Measurements from ENCODE around the gene FN1.

FN1 gene

DNA sequence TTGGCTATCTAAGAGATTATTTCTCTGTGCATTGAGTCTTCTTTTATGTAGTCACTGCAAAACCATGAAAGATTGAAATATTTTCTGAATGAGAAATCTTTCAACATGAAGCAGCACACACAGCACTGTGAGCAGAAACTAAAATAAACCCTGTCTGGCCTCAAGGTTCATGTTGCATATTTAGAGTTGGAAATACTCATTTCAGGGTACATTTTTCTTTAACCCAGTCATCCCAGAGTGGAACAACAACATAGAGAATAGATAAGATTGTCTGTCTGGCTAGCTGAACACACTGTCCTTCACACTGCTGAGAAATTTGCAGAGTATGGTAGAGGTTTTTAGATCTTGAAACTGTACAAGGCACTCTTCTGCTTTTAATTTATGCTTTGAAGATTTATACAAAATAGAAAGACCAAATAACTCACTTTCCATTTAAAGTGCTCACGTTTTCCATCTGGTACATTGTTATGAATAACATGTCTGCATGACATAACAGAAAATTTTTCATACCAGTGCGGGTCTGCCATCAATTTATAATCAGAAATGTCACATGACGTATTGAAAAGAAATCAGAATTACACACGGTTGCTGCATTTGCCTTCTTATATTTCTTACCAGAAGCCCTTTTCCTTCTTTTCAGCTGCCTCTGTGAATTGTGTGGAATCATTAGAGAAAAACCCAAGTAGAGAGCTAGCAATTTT lies 25.0 kb upstream of the FN1 start:
- H3K36me3 ChIP-seq (ENCODE audit: insufficient read depth, low read length) = no peaks in the 10 kb centered on the region
- WGBS = 91% methylated on average over 4 of the region's 4 CpGs

DNA sequence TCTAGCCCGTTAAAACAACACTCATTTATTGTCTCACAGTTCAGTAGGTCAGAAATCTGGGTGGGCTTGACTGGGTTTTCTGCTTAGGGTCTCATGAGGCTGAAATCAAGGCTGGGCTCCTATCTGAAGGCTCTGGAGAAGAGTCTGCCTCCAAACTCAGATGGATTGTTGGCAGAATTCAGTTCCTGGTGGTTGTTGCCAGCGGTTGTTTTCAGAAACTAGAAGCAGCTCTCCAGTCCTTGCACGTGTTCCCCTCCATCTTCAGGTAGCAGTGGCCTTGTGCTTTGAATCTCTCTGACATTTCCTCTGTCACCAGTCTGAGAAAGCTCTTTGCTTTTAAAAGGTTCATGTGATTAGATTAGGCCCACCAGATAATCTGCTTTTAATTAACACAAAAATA lies 20.1 kb upstream of the FN1 start:
- Histone ChIP-seq H3K9ac (ENCODE audit: low read depth, low read length) (no peak overlapping the region), H3K4me3 (ENCODE audit: low read length) (no peak overlapping the region), H3K4me1 (ENCODE audit: insufficient read depth, low read length) (peaks cover 6% of the 10 kb centered on the region; the same call in 1 of the 2 replicates), H3K36me3 (ENCODE audit: insufficient read depth, low read length) (no peaks in the 10 kb centered on the region), H3K27me3 (ENCODE audit: insufficient read depth, low read length) (no peaks in the 10 kb centered on the region), H3K9me3 (ENCODE audit: insufficient read depth, low read depth, low read length) (no peaks in the 10 kb centered on the region), H3K27ac (ENCODE audit: low read depth, low read length) (no peak overlapping the region)
- WGBS = 98% methylated on average over 3 of the region's 3 CpGs

More for the DNA sequence above, 25.0 kb upstream of the FN1 start:
- no peaks in the 10 kb centered on the region for H3K9me3 ChIP-seq (ENCODE audit: insufficient read depth, low read depth, low read length)
- no peak overlapping the region for H3K9ac ChIP-seq (ENCODE audit: low read depth, low read length)
- no peak overlapping the region for H3K27ac ChIP-seq (ENCODE audit: low read depth, low read length)
- no peaks in the 10 kb centered on the region for H3K4me1 ChIP-seq (ENCODE audit: insufficient read depth, low read length)
- no peaks in the 10 kb centered on the region for H3K27me3 ChIP-seq (ENCODE audit: insufficient read depth, low read length)
- no peak overlapping the region for H3K4me3 ChIP-seq (ENCODE audit: low read length)

DNA sequence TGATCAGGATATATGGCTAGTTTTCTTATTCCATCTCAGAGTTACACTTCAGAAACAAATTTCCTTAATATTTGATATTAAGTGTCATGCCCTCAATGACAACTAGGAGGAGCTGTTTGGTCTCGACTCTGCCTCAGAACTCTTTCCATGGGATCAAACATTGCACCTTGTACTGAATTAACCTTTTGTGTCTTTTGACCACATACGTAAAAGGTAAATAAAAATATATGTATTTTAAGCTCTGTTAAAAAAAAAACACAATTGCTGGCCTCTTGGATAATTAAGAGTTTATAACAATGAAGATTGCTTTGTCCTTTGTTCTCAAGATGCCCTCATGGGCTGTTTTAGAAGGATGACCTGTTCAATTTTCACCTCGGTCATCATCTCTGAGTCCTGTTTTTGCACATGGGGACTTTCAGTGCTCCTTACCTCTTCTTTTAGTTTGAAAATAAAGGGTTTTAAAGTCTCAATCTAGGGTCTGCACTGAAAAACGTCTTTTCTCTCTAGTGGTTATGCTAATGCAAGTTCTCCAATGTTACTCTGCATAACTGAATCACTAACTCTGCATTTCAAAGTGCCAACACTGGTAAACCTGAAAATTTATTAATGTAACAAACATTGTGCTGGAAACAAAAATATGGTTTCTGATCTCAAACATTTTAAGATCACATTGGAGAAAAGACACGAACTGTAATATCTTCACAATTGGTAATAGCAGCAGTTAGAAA lies 18.8 kb upstream of the FN1 start:
- Histone ChIP-seq H3K27me3 (ENCODE audit: insufficient read depth, low read length) (no peaks in the 10 kb centered on the region), H3K4me1 (ENCODE audit: insufficient read depth, low read length) (peaks cover 6% of the 10 kb centered on the region; the same call in 1 of the 2 replicates), H3K9me3 (ENCODE audit: insufficient read depth, low read depth, low read length) (no peaks in the 10 kb centered on the region), H3K27ac (ENCODE audit: low read depth, low read length) (no peak overlapping the region), H3K9ac (ENCODE audit: low read depth, low read length) (no peak overlapping the region), H3K4me3 (ENCODE audit: low read length) (no peak overlapping the region), H3K36me3 (ENCODE audit: insufficient read depth, low read length) (no peaks in the 10 kb centered on the region)
- WGBS = 47% methylated on average over 4 of the region's 5 CpGs

DNA sequence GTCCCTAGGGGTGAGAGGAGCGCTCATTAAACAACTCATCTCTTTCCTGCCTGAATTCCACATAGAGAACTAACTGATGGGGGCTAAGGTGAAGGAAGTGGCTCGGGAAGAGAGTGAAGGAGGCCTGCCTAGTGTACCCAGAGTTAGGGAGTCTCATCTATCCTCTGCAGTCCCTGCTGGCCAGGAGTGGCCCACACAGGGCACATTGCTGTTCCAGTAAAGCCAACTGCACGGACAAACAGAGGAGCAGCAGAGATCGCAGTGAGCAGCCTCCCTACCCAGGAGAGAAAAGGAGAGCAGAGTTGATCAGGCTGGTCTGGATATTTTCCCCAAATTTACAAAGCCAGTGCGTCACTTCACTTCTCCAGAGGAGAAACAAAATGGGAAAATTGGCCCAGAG lies 16.9 kb upstream of the FN1 start:
- Histone ChIP-seq H3K9me3 (ENCODE audit: insufficient read depth, low read depth, low read length) (no peaks in the 10 kb centered on the region), H3K27ac (ENCODE audit: low read depth, low read length) (no peak overlapping the region), H3K9ac (ENCODE audit: low read depth, low read length) (no peak overlapping the region), H3K4me1 (ENCODE audit: insufficient read depth, low read length) (peaks cover 6% of the 10 kb centered on the region; the same call in 1 of the 2 replicates), H3K27me3 (ENCODE audit: insufficient read depth, low read length) (no peaks in the 10 kb centered on the region), H3K4me3 (ENCODE audit: low read length) (no peak overlapping the region), H3K36me3 (ENCODE audit: insufficient read depth, low read length) (no peaks in the 10 kb centered on the region)
- WGBS = 82% methylated on average over 4 of the region's 5 CpGs

DNA sequence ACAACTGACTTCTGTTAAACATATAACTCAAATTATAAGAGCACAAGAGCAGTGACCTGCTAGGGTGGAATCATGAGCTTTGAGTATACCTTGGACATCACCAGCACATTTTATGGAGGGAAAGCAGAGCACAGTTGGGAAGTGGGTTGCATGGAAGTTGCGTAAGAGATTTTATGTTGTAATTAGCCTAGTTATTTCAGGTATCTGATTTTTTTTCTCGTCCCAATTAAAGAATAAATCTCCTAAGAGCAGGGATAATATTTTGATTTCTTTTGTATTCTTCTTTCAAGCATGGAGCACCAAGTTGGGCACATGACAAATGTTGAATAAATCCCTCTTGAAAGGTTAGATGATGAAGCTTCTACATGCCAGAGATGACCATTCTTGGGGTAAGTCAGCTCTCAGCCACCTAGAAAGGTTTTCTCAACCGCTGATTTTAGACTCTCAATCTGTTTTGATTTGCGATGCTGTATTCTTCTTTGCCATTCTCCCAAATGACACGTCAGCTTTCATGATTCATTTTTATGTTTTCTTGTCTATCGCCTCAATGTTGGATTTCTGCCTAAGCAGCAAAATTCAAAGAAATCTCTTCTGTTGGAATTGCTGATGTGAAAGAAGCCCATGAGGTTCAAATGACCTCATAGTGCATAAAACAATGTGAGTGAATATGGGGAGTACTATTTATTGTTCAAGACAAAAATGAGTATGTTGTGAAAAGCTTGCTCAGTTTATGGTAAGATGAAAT lies 15.3 kb upstream of the FN1 start:
- Histone ChIP-seq H3K27me3 (ENCODE audit: insufficient read depth, low read length) (no peaks in the 10 kb centered on the region), H3K9ac (ENCODE audit: low read depth, low read length) (no peak overlapping the region), H3K4me3 (ENCODE audit: low read length) (no peak overlapping the region), H3K4me1 (ENCODE audit: insufficient read depth, low read length) (peaks cover 6% of the 10 kb centered on the region; the same call in 1 of the 2 replicates), H3K27ac (ENCODE audit: low read depth, low read length) (no peak overlapping the region), H3K36me3 (ENCODE audit: insufficient read depth, low read length) (no peaks in the 10 kb centered on the region), H3K9me3 (ENCODE audit: insufficient read depth, low read depth, low read length) (no peaks in the 10 kb centered on the region)
- WGBS = 96% methylated on average over 5 of the region's 6 CpGs

DNA sequence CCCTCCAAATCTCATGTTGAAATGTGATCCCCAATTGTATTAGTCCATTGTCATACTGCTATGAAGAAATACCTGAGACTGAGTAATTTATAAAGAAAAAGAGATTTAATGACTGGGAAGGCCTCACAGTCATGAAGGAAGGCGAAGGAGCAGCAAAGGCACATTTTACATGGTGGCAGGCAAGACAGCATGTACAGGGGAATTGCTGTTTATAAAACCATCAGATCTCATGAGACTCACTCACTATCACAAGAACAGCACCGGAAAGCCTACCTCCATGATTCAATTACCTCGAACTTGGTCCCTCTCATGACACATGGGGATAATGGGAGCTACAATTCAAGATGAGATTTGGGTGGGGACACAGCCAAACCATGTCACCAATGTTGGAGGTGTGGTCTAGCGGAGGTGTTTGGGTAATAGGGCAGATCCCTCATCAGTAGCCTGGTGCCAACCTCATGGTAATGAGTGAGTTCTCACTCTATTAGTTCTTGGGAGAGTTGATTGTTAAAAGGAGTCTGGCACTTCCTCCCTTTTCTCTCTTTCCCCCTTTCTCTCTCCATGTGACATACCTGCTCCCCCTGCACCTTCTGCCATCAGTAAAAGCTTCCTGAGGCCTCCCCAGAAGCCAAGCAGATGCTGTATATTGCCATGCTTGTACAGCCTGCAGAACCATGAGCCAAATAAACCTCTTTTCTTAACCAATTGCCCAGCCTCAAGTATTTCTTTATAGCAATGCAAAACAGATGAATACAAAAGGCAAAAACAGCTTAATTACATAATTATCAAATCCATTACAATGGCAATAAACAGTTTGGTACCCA lies 14.5 kb upstream of the FN1 start:
- no peaks in the 10 kb centered on the region for H3K9me3 ChIP-seq (ENCODE audit: insufficient read depth, low read depth, low read length)
- WGBS = 96% methylated on average over 4 of the region's 4 CpGs
- peaks cover 6% of the 10 kb centered on the region; the same call in 1 of the 2 replicates for H3K4me1 ChIP-seq (ENCODE audit: insufficient read depth, low read length)
- H3K36me3 ChIP-seq (ENCODE audit: insufficient read depth, low read length) = no peaks in the 10 kb centered on the region
- no peak overlapping the region for H3K4me3 ChIP-seq (ENCODE audit: low read length)
- H3K27me3 ChIP-seq (ENCODE audit: insufficient read depth, low read length) = no peaks in the 10 kb centered on the region
- no peak overlapping the region for H3K9ac ChIP-seq (ENCODE audit: low read depth, low read length)
- H3K27ac ChIP-seq (ENCODE audit: low read depth, low read length) = no peak overlapping the region

DNA sequence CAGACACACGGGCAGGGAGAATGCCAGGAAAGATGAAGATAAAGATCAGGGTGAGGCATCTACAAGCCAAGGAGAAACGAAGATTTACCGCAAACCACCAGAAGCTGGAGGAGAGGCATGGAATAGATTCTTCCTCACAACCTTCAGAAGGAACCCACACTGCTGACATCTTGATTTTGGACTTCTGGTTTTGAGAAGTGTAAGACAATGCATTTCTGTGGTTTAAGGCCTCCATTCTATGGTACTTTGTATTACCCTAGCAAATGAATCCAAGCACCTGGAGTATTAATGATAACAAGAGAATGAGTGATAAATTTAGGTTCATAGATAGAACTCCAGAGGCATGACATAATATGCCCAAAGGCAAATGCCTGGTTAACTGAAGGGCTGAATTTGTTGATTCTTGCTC lies 11.8 kb upstream of the FN1 start:
- Histone ChIP-seq H3K27me3 (ENCODE audit: insufficient read depth, low read length) (no peaks in the 10 kb centered on the region), H3K4me3 (ENCODE audit: low read length) (no peak overlapping the region), H3K36me3 (ENCODE audit: insufficient read depth, low read length) (no peaks in the 10 kb centered on the region), H3K9ac (ENCODE audit: low read depth, low read length) (no peak overlapping the region), H3K9me3 (ENCODE audit: insufficient read depth, low read depth, low read length) (no peaks in the 10 kb centered on the region), H3K4me1 (ENCODE audit: insufficient read depth, low read length) (no peaks in the 10 kb centered on the region), H3K27ac (ENCODE audit: low read depth, low read length) (no peak overlapping the region)
- 98% methylated on average over 3 of the region's 3 CpGs for WGBS

DNA sequence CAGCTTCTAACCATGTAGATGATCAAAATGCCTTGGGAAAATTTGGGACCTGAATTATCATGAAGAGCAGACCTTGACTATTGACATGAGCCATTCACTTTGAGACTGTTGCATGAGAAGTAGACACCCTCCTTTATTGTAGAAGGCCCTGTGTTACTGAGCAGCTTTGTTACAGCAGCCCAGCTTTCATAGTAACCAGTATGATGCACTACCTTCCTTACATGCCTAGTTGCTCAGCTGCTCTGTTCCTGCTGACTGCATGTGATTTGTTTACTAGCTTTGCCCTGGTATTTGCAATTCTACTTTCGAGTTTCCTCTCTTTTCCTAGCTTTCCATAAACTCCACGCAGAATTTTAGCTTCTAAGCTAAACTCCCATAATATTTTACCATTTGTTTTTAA lies 11.2 kb upstream of the FN1 start:
- no peaks in the 10 kb centered on the region for H3K4me1 ChIP-seq (ENCODE audit: insufficient read depth, low read length)
- no peak overlapping the region for H3K4me3 ChIP-seq (ENCODE audit: low read length)
- H3K27ac ChIP-seq (ENCODE audit: low read depth, low read length) = no peak overlapping the region
- no peaks in the 10 kb centered on the region for H3K27me3 ChIP-seq (ENCODE audit: insufficient read depth, low read length)
- H3K9me3 ChIP-seq (ENCODE audit: insufficient read depth, low read depth, low read length) = no peaks in the 10 kb centered on the region
- H3K9ac ChIP-seq (ENCODE audit: low read depth, low read length) = no peak overlapping the region
- 89% methylated on average over 2 of the region's 2 CpGs for WGBS
- H3K36me3 ChIP-seq (ENCODE audit: insufficient read depth, low read length) = no peaks in the 10 kb centered on the region

DNA sequence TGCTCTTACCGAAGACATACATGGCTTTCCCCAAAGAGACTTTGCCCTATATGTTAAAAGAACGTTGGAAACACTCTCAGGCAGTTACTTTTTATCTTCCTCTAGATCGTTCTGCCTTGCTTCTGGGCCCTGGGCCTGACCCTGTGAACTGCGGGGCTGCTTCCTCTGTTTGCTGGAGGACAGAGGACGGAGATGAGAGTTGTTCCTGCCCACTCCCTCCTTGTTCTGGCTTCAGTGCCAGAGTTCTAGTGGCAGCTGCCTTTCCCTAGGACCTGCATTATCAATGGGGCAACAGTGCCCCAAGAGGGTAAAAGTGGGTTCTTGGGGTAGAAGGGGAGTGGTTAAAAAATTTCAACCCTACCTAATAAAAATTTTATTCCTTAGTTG lies 6.5 kb upstream of the FN1 start:
- H3K9me3 ChIP-seq (ENCODE audit: insufficient read depth, low read depth, low read length) = no peaks in the 10 kb centered on the region
- H3K36me3 ChIP-seq (ENCODE audit: insufficient read depth, low read length) = no peaks in the 10 kb centered on the region
- no peak overlapping the region for H3K4me3 ChIP-seq (ENCODE audit: low read length)
- 83% methylated on average over 5 of the region's 5 CpGs for WGBS
- peaks cover 6% of the 10 kb centered on the region; the same call in 1 of the 2 replicates for H3K27me3 ChIP-seq (ENCODE audit: insufficient read depth, low read length)
- no peak overlapping the region for H3K9ac ChIP-seq (ENCODE audit: low read depth, low read length)
- H3K27ac ChIP-seq (ENCODE audit: low read depth, low read length) = no peak overlapping the region
- H3K4me1 ChIP-seq (ENCODE audit: insufficient read depth, low read length) = peaks cover 8% of the 10 kb centered on the region

DNA sequence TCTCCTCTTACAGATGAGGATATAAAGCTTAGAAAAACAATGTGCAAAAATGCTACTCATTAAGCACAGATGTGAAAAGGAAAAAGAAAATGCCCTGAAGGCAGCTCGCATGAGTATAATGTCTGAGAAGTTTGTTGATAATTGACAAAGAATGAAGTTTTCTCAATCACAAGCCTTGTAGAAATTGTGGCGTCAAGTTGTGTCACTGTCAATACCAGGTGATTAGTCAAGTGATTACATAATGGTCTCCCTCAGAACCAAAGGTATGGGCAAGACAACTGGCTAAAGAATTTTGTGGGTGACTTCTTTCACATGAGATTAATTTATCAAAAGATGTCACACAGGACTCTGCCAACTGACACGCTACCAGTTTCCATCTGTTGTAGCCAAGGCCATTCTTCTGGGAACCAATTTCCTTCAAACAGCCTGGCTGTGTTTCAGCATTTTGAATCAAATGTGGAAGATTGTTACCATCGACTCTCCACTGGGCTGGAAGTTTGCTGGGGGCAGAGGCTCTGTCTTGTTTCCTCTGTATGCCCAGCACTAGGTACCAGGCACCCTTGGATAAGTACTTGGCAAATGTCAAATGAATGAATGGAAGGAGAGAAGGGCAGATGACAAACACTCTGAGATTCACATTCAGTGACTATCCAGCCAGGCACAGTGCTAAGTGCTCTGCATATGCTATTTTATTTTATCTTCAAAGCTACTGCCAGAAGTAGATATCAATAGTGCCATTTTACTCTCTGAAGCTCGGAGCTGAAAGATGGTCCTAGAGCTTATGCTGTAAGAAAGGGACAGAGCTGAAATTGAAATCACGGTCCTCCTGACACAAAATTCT lies 5.9 kb upstream of the FN1 start:
- no peak overlapping the region for H3K9ac ChIP-seq (ENCODE audit: low read depth, low read length)

More for the DNA sequence above, 5.9 kb upstream of the FN1 start:
- Histone ChIP-seq H3K4me3 (ENCODE audit: low read length) (no peak overlapping the region), H3K36me3 (ENCODE audit: insufficient read depth, low read length) (no peaks in the 10 kb centered on the region), H3K27me3 (ENCODE audit: insufficient read depth, low read length) (peaks cover 6% of the 10 kb centered on the region; the same call in 1 of the 2 replicates), H3K9me3 (ENCODE audit: insufficient read depth, low read depth, low read length) (no peaks in the 10 kb centered on the region), H3K4me1 (ENCODE audit: insufficient read depth, low read length) (peaks cover 11% of the 10 kb centered on the region), H3K27ac (ENCODE audit: low read depth, low read length) (no peak overlapping the region)
- 93% methylated on average over 6 of the region's 6 CpGs for WGBS
